Upper lobe of left lung (tissue), 6 donors: Measurements from ENCODE around the gene SLC26A8. TPM values are rescaled to one million over a fixed set of nuclear protein-coding genes. Genes with fewer than 3 reads are reported as not detected.
A peak's percentile ranks its signal among the peaks of the same experiment; 100 is the strongest.
"Not testable (repeated sequence)": the region's sequence is repeated elsewhere in the genome, so short reads cannot be mapped to it uniquely, and the experiment has no call there.

Source experiments
- ATAC-seq, 2 donors: fragments of 200-7000 bp; cut with Tn5 transposase; one replicate each; pipeline ENCODE4 v1.9.1; 2022; ENCODE audit warnings: mild to moderate bottlenecking in 2 of 2, moderate library complexity in 2 of 2; ENCODE audit not compliant: low FRiP score in 2 of 2
- DNase-seq, 2 donors: peaks; one replicate each; pipeline ENCODE4 v3.0.0-alpha.2; 2019 to 2020
- H3K27ac ChIP-seq, 4 donors: fragments of 200-600 bp; sonication (generic); one replicate each; pipeline ENCODE4 v1.5.1; 2016 to 2019
- H3K27me3 ChIP-seq, 4 donors: fragments of 200-600 bp; sonication (generic); one replicate each; pipeline ENCODE4 v1.5.1; 2017 to 2019
- H3K36me3 ChIP-seq, 4 donors: fragments of 200-600 bp; sonication (generic); one replicate each; pipeline ENCODE4 v1.5.1; 2016 to 2019
- H3K4me1 ChIP-seq, 4 donors: fragments of 200-600 bp; sonication (generic); one replicate each; pipeline ENCODE4 v1.5.1; 2018 to 2019
- H3K4me3 ChIP-seq, 4 donors: fragments of 200-600 bp; sonication (generic); one replicate each; pipeline ENCODE4 v1.5.1; 2017 to 2019; ENCODE audit warnings: mild to moderate bottlenecking in 2 of 4, moderate library complexity in 1 of 4
- H3K9me3 ChIP-seq, 4 donors: fragments of 200-600 bp; sonication (generic); one replicate each; pipeline ENCODE4 v1.5.1; 2018 to 2019
- EP300 ChIP-seq, 4 donors: sonication (generic); formaldehyde crosslinking; IDR thresholded peaks; one replicate each; pipeline ENCODE4 v1.5.1; 2017; ENCODE audit warnings: antibody characterized with exemption in 4 of 4, control low read depth in 2 of 4
- POLR2A ChIP-seq, 4 donors: fragments of 450-650 bp; IDR thresholded peaks; one replicate each; pipeline ENCODE4 v1.5.1; 2016 to 2017; ENCODE audit warnings: antibody characterized with exemption in 4 of 4, mild to moderate bottlenecking in 2 of 4
- POLR2AphosphoS5 ChIP-seq, 2 donors: sonication (generic); formaldehyde crosslinking; IDR thresholded peaks; one replicate each; pipeline ENCODE4 v1.5.1; 2017; ENCODE audit warnings: antibody characterized with exemption in 2 of 2
- WGBS, 2 donors: methylation state at CpG; one replicate each; pipeline ENCODE4 v1.1.5; 2017 to 2018; 5-methylcytosine and 5-hydroxymethylcytosine counted together
- total RNA-seq, 6 donors: library from RNA; depleted of rRNA in 4 of 6; stranded (reverse); fragments of >200 nt in 4 of 6; gene quantifications; one replicate each; pipeline versions ENCODE4 v1.1.0 to v1.2.1, GENCODE V29; 2016 to 2021
- TF ChIP-seq, protein P1 (sequence below), 6 experiments: fragments of 450-650 bp in 4 of 6; fragments of 200-600 bp in 2 of 6; sonication (generic) in 2 of 6; IDR thresholded peaks; one replicate each; pipeline ENCODE4 v1.5.1; 2016 to 2019; ENCODE audit warnings: antibody characterized with exemption in 6 of 6
- donor health status: DM: no; HTN: no; CAD: no; lungs with moderate emphysema.
- donor health status: DM: no; HTN: yes; CAD: no; lungs with severe emphysema.

SLC26A8 gene
- total RNA-seq, 6 donors from 2014 or later = under 0.01 to 1.5 (median 0.80) TPM

DNA sequence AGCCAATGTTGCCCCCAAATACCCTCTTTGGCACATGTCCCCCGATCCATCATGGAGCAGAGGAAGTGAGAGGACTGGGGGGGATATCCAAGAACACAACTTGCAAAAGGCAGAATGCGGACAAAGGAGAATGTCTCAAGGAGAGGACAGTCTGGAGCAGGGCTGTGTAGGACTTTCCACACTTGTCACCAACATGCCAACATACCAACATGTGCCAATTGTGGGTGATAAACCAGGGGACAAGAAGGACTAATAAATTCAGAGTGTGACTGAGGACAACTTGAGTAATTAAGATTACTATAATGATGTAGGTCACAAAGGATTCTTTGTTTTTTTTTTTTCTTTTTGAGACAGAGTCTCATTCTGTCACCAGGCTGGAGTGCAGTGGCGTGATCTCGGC is 8.8 kb downstream of the SLC26A8 start:
- TF ChIP-seq POLR2AphosphoS5 (IDR thresholded peaks at IDR 0.05) = no peak
- TF ChIP-seq POLR2A (IDR thresholded peaks at IDR 0.05) = no peak
- TF ChIP-seq EP300 (IDR thresholded peaks at IDR 0.05) = no peak
- TF ChIP-seq, protein P1, sequence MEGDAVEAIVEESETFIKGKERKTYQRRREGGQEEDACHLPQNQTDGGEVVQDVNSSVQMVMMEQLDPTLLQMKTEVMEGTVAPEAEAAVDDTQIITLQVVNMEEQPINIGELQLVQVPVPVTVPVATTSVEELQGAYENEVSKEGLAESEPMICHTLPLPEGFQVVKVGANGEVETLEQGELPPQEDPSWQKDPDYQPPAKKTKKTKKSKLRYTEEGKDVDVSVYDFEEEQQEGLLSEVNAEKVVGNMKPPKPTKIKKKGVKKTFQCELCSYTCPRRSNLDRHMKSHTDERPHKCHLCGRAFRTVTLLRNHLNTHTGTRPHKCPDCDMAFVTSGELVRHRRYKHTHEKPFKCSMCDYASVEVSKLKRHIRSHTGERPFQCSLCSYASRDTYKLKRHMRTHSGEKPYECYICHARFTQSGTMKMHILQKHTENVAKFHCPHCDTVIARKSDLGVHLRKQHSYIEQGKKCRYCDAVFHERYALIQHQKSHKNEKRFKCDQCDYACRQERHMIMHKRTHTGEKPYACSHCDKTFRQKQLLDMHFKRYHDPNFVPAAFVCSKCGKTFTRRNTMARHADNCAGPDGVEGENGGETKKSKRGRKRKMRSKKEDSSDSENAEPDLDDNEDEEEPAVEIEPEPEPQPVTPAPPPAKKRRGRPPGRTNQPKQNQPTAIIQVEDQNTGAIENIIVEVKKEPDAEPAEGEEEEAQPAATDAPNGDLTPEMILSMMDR (IDR thresholded peaks at IDR 0.05) = no peak
- H3K36me3 ChIP-seq = no peaks in the 10 kb centered on the region
- H3K4me3 ChIP-seq = no peak overlapping the region
- H3K9me3 ChIP-seq = no peaks in the 10 kb centered on the region
- ATAC-seq (no peak), DNase-seq (no peak)
- H3K4me1 ChIP-seq = no peaks in the 10 kb centered on the region
- 80 to 89% methylated on average over 4 of the region's 4 CpGs for WGBS, 2 donors
- no peaks in the 10 kb centered on the region for H3K27me3 ChIP-seq
- H3K27ac ChIP-seq = peak overlapping the region in 1 of 4 donors; percentile 51

DNA sequence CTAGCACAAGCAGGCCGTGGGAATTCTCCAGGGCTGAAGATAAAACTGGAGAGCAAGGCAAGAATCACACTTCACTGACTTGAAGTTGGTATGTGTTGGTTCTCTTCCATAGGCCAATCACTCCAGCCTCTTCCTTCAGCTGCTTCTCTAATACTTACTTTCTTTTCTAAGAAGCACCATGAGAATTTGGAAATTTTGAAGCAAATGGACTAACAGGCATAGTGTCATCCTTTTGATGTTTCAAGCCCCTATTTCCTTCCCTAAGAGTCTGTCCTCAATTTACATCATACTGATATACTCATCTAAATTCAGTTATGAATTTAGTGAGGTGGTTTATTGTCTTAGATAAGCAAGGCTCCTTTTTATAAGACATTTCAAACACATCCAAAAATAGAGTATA is 24.0 kb downstream of the SLC26A8 start:
- no peak for ATAC-seq
- H3K4me1 ChIP-seq = no peaks in the 10 kb centered on the region
- TF ChIP-seq POLR2A (IDR thresholded peaks at IDR 0.05) (no peak), POLR2AphosphoS5 (IDR thresholded peaks at IDR 0.05) (no peak), EP300 (IDR thresholded peaks at IDR 0.05) (no peak)
- TF ChIP-seq, protein P1 (IDR thresholded peaks at IDR 0.05) = no peak
- 58 to 67% methylated on average over 1 of the region's 1 CpG for WGBS, 2 donors
- DNase-seq = no peak
- H3K4me3 ChIP-seq = no peak overlapping the region
- no peak overlapping the region for H3K27ac ChIP-seq
- H3K36me3 ChIP-seq = no peaks in the 10 kb centered on the region
- no peaks in the 10 kb centered on the region for H3K9me3 ChIP-seq
- no peaks in the 10 kb centered on the region for H3K27me3 ChIP-seq

DNA sequence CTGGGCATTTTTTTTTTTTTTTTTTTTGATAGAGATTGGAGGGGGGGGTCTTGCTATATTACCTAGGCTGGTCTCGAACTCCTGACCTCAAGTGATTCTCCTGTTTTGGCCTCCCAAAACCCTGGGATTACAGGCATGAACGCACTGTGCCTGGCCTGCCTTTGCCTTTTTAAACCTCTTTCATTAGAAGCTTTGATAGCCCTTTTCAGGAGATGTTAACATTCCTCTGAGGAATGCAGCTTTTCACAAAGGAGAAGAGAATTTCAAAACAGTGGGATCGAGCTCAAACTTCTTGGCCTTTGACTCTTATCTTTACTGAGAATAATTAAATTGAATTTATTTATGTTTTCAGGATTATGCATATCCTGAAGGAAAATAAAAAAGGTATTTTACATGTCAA is 31.3 kb downstream of the SLC26A8 start:
- H3K4me1 ChIP-seq = no peaks in the 10 kb centered on the region
- H3K27ac ChIP-seq = no peak overlapping the region
- H3K4me3 ChIP-seq = no peak overlapping the region
- H3K27me3 ChIP-seq = no peaks in the 10 kb centered on the region
- TF ChIP-seq POLR2AphosphoS5 (IDR thresholded peaks at IDR 0.05) (no peak), POLR2A (IDR thresholded peaks at IDR 0.05) (no peak), EP300 (IDR thresholded peaks at IDR 0.05) (no peak)
- TF ChIP-seq, protein P1 (IDR thresholded peaks at IDR 0.05) = no peak
- 77 to 86% methylated on average over 3 of the region's 3 CpGs for WGBS, 2 donors
- DNase-seq (no peak), ATAC-seq (no peak)
- no peaks in the 10 kb centered on the region for H3K9me3 ChIP-seq
- H3K36me3 ChIP-seq = no peaks in the 10 kb centered on the region

DNA sequence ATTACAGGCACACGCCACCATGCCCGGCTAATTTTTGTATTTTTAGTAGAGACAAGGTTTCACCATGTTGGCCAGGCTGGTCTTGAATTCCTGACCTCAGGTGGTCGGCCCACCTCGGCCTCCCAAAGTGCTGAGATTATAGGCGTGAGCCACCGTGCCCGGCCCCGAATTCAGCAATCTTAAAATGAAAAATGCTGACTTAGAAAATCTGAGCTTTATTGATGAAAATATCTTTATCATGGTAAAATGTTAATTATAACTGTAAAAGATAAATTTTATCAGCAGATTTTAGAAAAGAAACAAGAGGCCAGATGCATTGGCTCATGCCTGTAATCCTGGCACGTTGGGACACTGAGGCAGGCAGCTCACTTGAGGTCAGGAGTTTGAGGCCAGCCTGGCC is 36.4 kb downstream of the SLC26A8 start:
- H3K4me3 ChIP-seq, H3K9me3 ChIP-seq, DNase-seq, H3K36me3 ChIP-seq, H3K27me3 ChIP-seq, ATAC-seq, H3K27ac ChIP-seq, H3K4me1 ChIP-seq: not testable (repeated sequence)
- 88 to 91% methylated on average over 9 of the region's 9 CpGs for whole genome bisulfite sequencing, 2 donors

DNA sequence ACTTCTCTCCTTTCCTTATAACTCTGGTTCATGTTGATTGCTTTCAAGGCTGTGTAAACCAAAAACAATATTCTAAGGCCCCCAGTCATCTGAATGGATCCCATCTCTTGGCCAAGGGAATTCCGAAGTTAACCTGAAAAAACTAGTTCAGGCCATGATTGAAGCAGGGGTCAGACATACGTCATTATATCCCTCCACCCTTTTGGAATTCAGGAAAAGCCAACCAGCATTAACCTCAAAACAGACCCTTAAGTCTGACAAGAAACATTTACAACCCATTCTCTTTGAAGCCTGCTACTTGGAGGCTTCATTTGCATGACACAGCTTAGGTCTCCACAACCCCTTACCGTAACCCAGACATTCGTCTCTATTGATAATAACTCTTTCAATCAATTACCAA is 39.7 kb downstream of the SLC26A8 start:
- Histone ChIP-seq H3K9me3 (no peaks in the 10 kb centered on the region), H3K4me1 (no peaks in the 10 kb centered on the region), H3K27ac (no peak overlapping the region), H3K36me3 (no peaks in the 10 kb centered on the region), H3K4me3 (no peak overlapping the region), H3K27me3 (no peaks in the 10 kb centered on the region)
- WGBS, 2 donors = 91 to 94% methylated on average over 4 of the region's 4 CpGs
- ATAC-seq (no peak), DNase-seq (no peak)
- TF ChIP-seq, protein P1 (IDR thresholded peaks at IDR 0.05) = no peak
- TF ChIP-seq POLR2A (IDR thresholded peaks at IDR 0.05) (no peak), EP300 (IDR thresholded peaks at IDR 0.05) (no peak), POLR2AphosphoS5 (IDR thresholded peaks at IDR 0.05) (no peak)
